ENCODE results near the gene PLAC8L1.

PLAC8L1 gene

GRCh38 chr5:146103594-146103993 is 1.8 kb downstream of the PLAC8L1 start:
- TF ChIP-seq EZH2 (IDR thresholded peaks at IDR 0.05; ENCODE audit: borderline replicate concordance, low read length) = no peak
- TF ChIP-seq CTCF (IDR thresholded peaks at IDR 0.05; ENCODE audit: low read length) = no peak
- no peak overlapping the region for H3K4me2 ChIP-seq (ENCODE audit: low read length)
- no peaks in the 10 kb centered on the region for H3K9me2 ChIP-seq (ENCODE audit: low read depth, low read length)
- H3K79me2 ChIP-seq (ENCODE audit: insufficient read depth, low read length) = no peaks in the 10 kb centered on the region
- H3F3A ChIP-seq (ENCODE audit: insufficient read depth, low read length) = no peaks in the 10 kb centered on the region
- H3K4me3 ChIP-seq (ENCODE audit: low read depth, low read length, poor library complexity, severe bottlenecking) = no peak overlapping the region
- no peaks in the 10 kb centered on the region; the same call in 1 of the 2 replicates for H3K36me3 ChIP-seq (ENCODE audit: insufficient read depth, low read length)
- no peak overlapping the region for H2AFZ ChIP-seq (ENCODE audit: low read length)
- H3K9me3 ChIP-seq (ENCODE audit: low read length) = no peaks in the 10 kb centered on the region
- no peaks in the 10 kb centered on the region for H3K27me3 ChIP-seq (ENCODE audit: insufficient read depth, low read length)
- H3K27ac ChIP-seq (ENCODE audit: low read depth, low read length, poor library complexity, severe bottlenecking) = no peak overlapping the region
- H4K20me1 ChIP-seq (ENCODE audit: insufficient read depth, low read length) = no peaks in the 10 kb centered on the region
- H3K4me1 ChIP-seq (ENCODE audit: insufficient read depth, low read length, severe bottlenecking) = no peaks in the 10 kb centered on the region
- no peak overlapping the region for H3K9ac ChIP-seq (ENCODE audit: low read length)

GRCh38 chr5:146101646-146102045 is 3.7 kb downstream of the PLAC8L1 start:
- no peak overlapping the region for H3K27ac ChIP-seq (ENCODE audit: low read depth, low read length, poor library complexity, severe bottlenecking)
- no peaks in the 10 kb centered on the region for H3K79me2 ChIP-seq (ENCODE audit: insufficient read depth, low read length)
- no peak overlapping the region for H3K9ac ChIP-seq (ENCODE audit: low read length)
- no peak for TF ChIP-seq CTCF (IDR thresholded peaks at IDR 0.05; ENCODE audit: low read length)
- no peak for TF ChIP-seq EZH2 (IDR thresholded peaks at IDR 0.05; ENCODE audit: borderline replicate concordance, low read length)
- H3F3A ChIP-seq (ENCODE audit: insufficient read depth, low read length) = no peaks in the 10 kb centered on the region
- H3K4me3 ChIP-seq (ENCODE audit: low read depth, low read length, poor library complexity, severe bottlenecking) = no peak overlapping the region
- no peaks in the 10 kb centered on the region for H3K4me1 ChIP-seq (ENCODE audit: insufficient read depth, low read length, severe bottlenecking)
- H3K27me3 ChIP-seq (ENCODE audit: insufficient read depth, low read length) = no peaks in the 10 kb centered on the region
- H3K4me2 ChIP-seq (ENCODE audit: low read length) = no peak overlapping the region
- no peaks in the 10 kb centered on the region for H3K9me2 ChIP-seq (ENCODE audit: low read depth, low read length)
- no peak overlapping the region for H2AFZ ChIP-seq (ENCODE audit: low read length)
- no peaks in the 10 kb centered on the region; the same call in 1 of the 2 replicates for H3K36me3 ChIP-seq (ENCODE audit: insufficient read depth, low read length)
- no peaks in the 10 kb centered on the region for H4K20me1 ChIP-seq (ENCODE audit: insufficient read depth, low read length)
- H3K9me3 ChIP-seq (ENCODE audit: low read length) = no peaks in the 10 kb centered on the region

GRCh38 chr5:146098047-146098446 is 7.3 kb downstream of the PLAC8L1 start:
- no peak overlapping the region for H3K4me2 ChIP-seq (ENCODE audit: low read length)

More at GRCh38 chr5:146098047-146098446, 7.3 kb downstream of the PLAC8L1 start:
- Histone ChIP-seq H3K9ac (ENCODE audit: low read length) (no peak overlapping the region), H3K4me3 (ENCODE audit: low read depth, low read length, poor library complexity, severe bottlenecking) (no peak overlapping the region), H3K9me3 (ENCODE audit: low read length) (no peaks in the 10 kb centered on the region), H2AFZ (ENCODE audit: low read length) (no peak overlapping the region), H3K36me3 (ENCODE audit: insufficient read depth, low read length) (no peaks in the 10 kb centered on the region), H3K9me2 (ENCODE audit: low read depth, low read length) (no peaks in the 10 kb centered on the region), H4K20me1 (ENCODE audit: insufficient read depth, low read length) (no peaks in the 10 kb centered on the region), H3F3A (ENCODE audit: insufficient read depth, low read length) (no peaks in the 10 kb centered on the region), H3K27me3 (ENCODE audit: insufficient read depth, low read length) (no peaks in the 10 kb centered on the region), H3K4me1 (ENCODE audit: insufficient read depth, low read length, severe bottlenecking) (no peaks in the 10 kb centered on the region), H3K27ac (ENCODE audit: low read depth, low read length, poor library complexity, severe bottlenecking) (no peak overlapping the region), H3K79me2 (ENCODE audit: insufficient read depth, low read length) (no peaks in the 10 kb centered on the region)
- TF ChIP-seq CTCF (IDR thresholded peaks at IDR 0.05; ENCODE audit: low read length) = no peak
- no peak for TF ChIP-seq EZH2 (IDR thresholded peaks at IDR 0.05; ENCODE audit: borderline replicate concordance, low read length)
